ENCODE results near the gene PRKAR1B.
A peak's percentile ranks its signal among the peaks of the same experiment; 100 is the strongest.

PRKAR1B gene

GRCh38 chr7:511476-512145, 215.5 kb downstream of the PRKAR1B start:
- peak overlapping the region; percentile 90 for H3K4me3 ChIP-seq
- DNase-seq (ENCODE audit: low spot score), result no peak
- H3K27ac ChIP-seq, result peak overlapping the region; percentile 95 to 100
- no peak for TF ChIP-seq CTCF (IDR thresholded peaks at IDR 0.05)

- DNase-seq (ENCODE audit: low spot score), result no peak
- no peak overlapping the region for H3K4me3 ChIP-seq
- H3K27ac ChIP-seq, result peak overlapping the region; percentile 95 to 100
- no peak for TF ChIP-seq CTCF (IDR thresholded peaks at IDR 0.05)
Observed at GRCh38 chr7:510782-511281, 216.2 kb downstream of the PRKAR1B start.

- H3K27ac ChIP-seq, result peak overlapping the region; percentile 13 to 100
- no peak for TF ChIP-seq CTCF (IDR thresholded peaks at IDR 0.05)
- no peak for DNase-seq (ENCODE audit: low spot score)
- H3K4me3 ChIP-seq, result peak overlapping the region; percentile 21
Observed at GRCh38 chr7:510131-510481, 217.0 kb downstream of the PRKAR1B start.

- H3K27ac ChIP-seq, result peak overlapping the region; percentile 13 to 100
- peak overlapping the region; percentile 21 for H3K4me3 ChIP-seq
- TF ChIP-seq CTCF (IDR thresholded peaks at IDR 0.05), result no peak
- no peak for DNase-seq (ENCODE audit: low spot score)
Observed at GRCh38 chr7:509426-510130, 217.5 kb downstream of the PRKAR1B start.

- no peak for TF ChIP-seq CTCF (IDR thresholded peaks at IDR 0.05)
- no peak for DNase-seq (ENCODE audit: low spot score)
- Histone ChIP-seq H3K4me3 (no peak overlapping the region), H3K27ac (peak overlapping the region; percentile 39 to 100)
Observed at GRCh38 chr7:508461-509170, 218.5 kb downstream of the PRKAR1B start.

- H3K27ac ChIP-seq, result peak overlapping the region; percentile 48 to 100
- H3K4me3 ChIP-seq, result no peak overlapping the region
- no peak for TF ChIP-seq CTCF (IDR thresholded peaks at IDR 0.05)
- peak; percentile 75 for DNase-seq (ENCODE audit: low spot score)
Observed at GRCh38 chr7:507623-508300, 219.3 kb downstream of the PRKAR1B start.
